ENCODE measurements around the gene HSD11B1L. TPM values are rescaled to one million over a fixed set of nuclear protein-coding genes. Genes with fewer than 3 reads are reported as not detected.
A peak's percentile ranks its signal among the peaks of the same experiment; 100 is the strongest.

The HSD11B1L gene
- total RNA-seq, 1 experiment from 2014 or later, result 6.0 TPM

DNA sequence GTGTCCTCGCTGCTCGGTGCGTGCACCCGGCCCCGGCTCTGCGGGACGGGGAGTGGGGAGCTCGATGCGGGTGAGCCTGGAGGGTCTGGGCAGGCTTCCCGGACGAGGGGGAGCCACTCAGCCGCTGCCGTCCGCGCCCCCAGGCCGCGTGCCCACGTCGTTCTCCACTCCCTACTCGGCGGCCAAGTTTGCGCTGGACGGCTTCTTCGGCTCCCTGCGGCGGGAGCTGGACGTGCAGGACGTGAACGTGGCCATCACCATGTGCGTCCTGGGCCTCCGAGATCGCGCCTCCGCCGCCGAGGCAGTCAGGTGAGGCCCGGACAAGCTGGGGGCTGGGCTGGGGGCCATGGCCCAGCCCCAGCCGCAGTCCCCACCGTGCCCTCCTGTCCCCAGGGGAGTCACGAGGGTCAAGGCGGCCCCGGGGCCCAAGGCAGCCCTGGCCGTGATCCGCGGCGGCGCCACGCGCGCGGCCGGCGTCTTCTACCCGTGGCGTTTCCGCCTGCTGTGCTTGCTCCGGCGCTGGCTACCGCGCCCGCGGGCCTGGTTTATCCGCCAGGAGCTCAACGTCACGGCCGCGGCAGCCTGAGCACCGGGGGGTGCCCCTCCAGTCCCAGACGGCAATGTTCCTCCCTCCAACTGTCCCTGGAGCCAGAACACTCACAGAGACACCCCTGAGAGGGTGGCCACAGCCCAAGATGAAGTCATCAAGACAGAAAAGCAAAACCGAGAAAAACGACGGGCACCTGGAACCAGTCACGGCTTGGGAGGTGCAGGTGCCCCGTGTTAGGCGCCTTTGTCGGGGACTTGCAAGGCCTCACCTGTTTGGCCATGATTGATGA is 6.8 kb downstream of the HSD11B1L start:
- peaks cover 11 to 39% of the 10 kb centered on the region in 2 experiments; a peak in 3 of 4 replicates for H3K4me1 ChIP-seq (ENCODE audit: control insufficient read depth in 1 of 2, insufficient read depth in 2 of 2, low read length in 2 of 2)
- DNase-seq (ENCODE audit: low read depth, low spot score) (no peak), ATAC-seq (no peak)
- BruUV-seq (replicated peaks), result no TSS peak
- H3K4me3 ChIP-seq (replicated peaks in 1 of 2; ENCODE audit: low read depth in 1 of 2, low read length in 2 of 2), result peak overlapping the region; percentile 11 to 57
- H3K9me3 ChIP-seq (ENCODE audit: control insufficient read depth in 1 of 2, insufficient read depth in 1 of 2, low read depth in 1 of 2, low read length in 2 of 2), result no peaks in the 10 kb centered on the region
- ChIA-PET RAD21 (ENCODE audit: low non-redundant PET in 1 of 2, low total read pairs in 2 of 2, uncharacterized antibody in 2 of 2, unreplicated experiment in 2 of 2) (interaction anchor here in 1 of 2 experiments (0.7 to 1.0 kb wide), 2 partner anchors 30 to 116 kb away, joined by 3 to 4 read pairs; no protein-coding TSS in a partner anchor), CTCF (interaction anchor here (0.7 to 1.6 kb wide), 14 partner anchors 12 to 1684 kb away, joined by 3 to 10 read pairs (median 4); partner anchors contain the start of genes DUS3L and FUT6), POLR2A (interaction anchor here (1.0 to 1.6 kb wide), 5 partner anchors 31 to 140 kb away, joined by 3 to 5 read pairs (median 4); partner anchors contain the start of genes CATSPERD, LONP1, SAFB and SAFB2)
- no peak for TF ChIP-seq SRF (IDR thresholded peaks at IDR 0.05; ENCODE audit: low read depth)
- TF ChIP-seq, protein P1, sequence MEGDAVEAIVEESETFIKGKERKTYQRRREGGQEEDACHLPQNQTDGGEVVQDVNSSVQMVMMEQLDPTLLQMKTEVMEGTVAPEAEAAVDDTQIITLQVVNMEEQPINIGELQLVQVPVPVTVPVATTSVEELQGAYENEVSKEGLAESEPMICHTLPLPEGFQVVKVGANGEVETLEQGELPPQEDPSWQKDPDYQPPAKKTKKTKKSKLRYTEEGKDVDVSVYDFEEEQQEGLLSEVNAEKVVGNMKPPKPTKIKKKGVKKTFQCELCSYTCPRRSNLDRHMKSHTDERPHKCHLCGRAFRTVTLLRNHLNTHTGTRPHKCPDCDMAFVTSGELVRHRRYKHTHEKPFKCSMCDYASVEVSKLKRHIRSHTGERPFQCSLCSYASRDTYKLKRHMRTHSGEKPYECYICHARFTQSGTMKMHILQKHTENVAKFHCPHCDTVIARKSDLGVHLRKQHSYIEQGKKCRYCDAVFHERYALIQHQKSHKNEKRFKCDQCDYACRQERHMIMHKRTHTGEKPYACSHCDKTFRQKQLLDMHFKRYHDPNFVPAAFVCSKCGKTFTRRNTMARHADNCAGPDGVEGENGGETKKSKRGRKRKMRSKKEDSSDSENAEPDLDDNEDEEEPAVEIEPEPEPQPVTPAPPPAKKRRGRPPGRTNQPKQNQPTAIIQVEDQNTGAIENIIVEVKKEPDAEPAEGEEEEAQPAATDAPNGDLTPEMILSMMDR (IDR thresholded peaks at IDR 0.05 in 2 of 3, conservative IDR thresholded peaks at IDR 0.05 in 1 of 3; ENCODE audit: borderline replicate concordance in 1 of 3, insufficient read depth in 1 of 3, low read depth in 2 of 3, low read length in 2 of 3), result 0 out of 6 replicates have a peak, but pooled peaks of 1 of the 3 experiments have one; percentile 1
- TF ChIP-seq FOSL1 (IDR thresholded peaks at IDR 0.05; ENCODE audit: low read depth), result no peak
- TF ChIP-seq, protein P2, sequence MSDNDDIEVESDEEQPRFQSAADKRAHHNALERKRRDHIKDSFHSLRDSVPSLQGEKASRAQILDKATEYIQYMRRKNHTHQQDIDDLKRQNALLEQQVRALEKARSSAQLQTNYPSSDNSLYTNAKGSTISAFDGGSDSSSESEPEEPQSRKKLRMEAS (IDR thresholded peaks at IDR 0.05), result no peak
- TF ChIP-seq ELF1 (IDR thresholded peaks at IDR 0.05; ENCODE audit: borderline replicate concordance, low read depth), result no peak
- TF ChIP-seq, protein P3, sequence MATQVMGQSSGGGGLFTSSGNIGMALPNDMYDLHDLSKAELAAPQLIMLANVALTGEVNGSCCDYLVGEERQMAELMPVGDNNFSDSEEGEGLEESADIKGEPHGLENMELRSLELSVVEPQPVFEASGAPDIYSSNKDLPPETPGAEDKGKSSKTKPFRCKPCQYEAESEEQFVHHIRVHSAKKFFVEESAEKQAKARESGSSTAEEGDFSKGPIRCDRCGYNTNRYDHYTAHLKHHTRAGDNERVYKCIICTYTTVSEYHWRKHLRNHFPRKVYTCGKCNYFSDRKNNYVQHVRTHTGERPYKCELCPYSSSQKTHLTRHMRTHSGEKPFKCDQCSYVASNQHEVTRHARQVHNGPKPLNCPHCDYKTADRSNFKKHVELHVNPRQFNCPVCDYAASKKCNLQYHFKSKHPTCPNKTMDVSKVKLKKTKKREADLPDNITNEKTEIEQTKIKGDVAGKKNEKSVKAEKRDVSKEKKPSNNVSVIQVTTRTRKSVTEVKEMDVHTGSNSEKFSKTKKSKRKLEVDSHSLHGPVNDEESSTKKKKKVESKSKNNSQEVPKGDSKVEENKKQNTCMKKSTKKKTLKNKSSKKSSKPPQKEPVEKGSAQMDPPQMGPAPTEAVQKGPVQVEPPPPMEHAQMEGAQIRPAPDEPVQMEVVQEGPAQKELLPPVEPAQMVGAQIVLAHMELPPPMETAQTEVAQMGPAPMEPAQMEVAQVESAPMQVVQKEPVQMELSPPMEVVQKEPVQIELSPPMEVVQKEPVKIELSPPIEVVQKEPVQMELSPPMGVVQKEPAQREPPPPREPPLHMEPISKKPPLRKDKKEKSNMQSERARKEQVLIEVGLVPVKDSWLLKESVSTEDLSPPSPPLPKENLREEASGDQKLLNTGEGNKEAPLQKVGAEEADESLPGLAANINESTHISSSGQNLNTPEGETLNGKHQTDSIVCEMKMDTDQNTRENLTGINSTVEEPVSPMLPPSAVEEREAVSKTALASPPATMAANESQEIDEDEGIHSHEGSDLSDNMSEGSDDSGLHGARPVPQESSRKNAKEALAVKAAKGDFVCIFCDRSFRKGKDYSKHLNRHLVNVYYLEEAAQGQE (IDR thresholded peaks at IDR 0.05; ENCODE audit: low read depth), result no peak
- TF ChIP-seq, protein P4, sequence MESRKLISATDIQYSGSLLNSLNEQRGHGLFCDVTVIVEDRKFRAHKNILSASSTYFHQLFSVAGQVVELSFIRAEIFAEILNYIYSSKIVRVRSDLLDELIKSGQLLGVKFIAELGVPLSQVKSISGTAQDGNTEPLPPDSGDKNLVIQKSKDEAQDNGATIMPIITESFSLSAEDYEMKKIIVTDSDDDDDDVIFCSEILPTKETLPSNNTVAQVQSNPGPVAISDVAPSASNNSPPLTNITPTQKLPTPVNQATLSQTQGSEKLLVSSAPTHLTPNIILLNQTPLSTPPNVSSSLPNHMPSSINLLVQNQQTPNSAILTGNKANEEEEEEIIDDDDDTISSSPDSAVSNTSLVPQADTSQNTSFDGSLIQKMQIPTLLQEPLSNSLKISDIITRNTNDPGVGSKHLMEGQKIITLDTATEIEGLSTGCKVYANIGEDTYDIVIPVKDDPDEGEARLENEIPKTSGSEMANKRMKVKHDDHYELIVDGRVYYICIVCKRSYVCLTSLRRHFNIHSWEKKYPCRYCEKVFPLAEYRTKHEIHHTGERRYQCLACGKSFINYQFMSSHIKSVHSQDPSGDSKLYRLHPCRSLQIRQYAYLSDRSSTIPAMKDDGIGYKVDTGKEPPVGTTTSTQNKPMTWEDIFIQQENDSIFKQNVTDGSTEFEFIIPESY (IDR thresholded peaks at IDR 0.05; ENCODE audit: extremely low read depth, insufficient replicate concordance, low read length), result no peak
- H3K27ac ChIP-seq (ENCODE audit: low read depth, low read length), result peak overlapping the region; percentile 58; the same call in 1 of the 2 replicates
- H4K20me1 ChIP-seq (ENCODE audit: insufficient read depth), result peaks cover 11% of the 10 kb centered on the region; the same call in 1 of the 2 replicates
- peaks cover 26% of the 10 kb centered on the region for H3K79me2 ChIP-seq (ENCODE audit: insufficient read depth, low read length)
- no peaks in the 10 kb centered on the region for H3K9me2 ChIP-seq (ENCODE audit: insufficient read depth)
- peak overlapping the region; percentile 84 for H3K4me2 ChIP-seq (ENCODE audit: low read length)
- intact Hi-C loops (cut with micrococcal nuclease), result loop anchor here (5.0 kb wide), 2 partner anchors 140 to 640 kb away; no protein-coding TSS in a partner anchor
- H3K27me3 ChIP-seq (ENCODE audit: insufficient read depth, low read length), result no peaks in the 10 kb centered on the region
- H2AFZ ChIP-seq (ENCODE audit: low read depth, low read length, poor library complexity, severe bottlenecking), result no peak overlapping the region
- peaks cover 1 to 23% of the 10 kb centered on the region in 2 experiments; a peak in 2 of 4 replicates for H3K36me3 ChIP-seq (ENCODE audit: control insufficient read depth in 1 of 2, insufficient read depth in 2 of 2, low read length in 2 of 2)
- H3K9ac ChIP-seq (ENCODE audit: low read length), result peak overlapping the region; percentile 67; the same call in 1 of the 2 replicates
